Endothelial cell (in vitro differentiated cells): ENCODE measurements around the gene PDZD2. TPM values are rescaled to one million over a fixed set of nuclear protein-coding genes. Genes with fewer than 3 reads are reported as not detected.

ENCODE experiments used
- DNase-seq: peaks from one replicate; pipeline ENCODE4 v3.0.0; 2021; ENCODE audit warnings: low spot score
- H3K27ac Mint-ChIP-seq: one replicate; pipeline ENCODE4 v1.8.0; 2021; ENCODE audit warnings: mixed read lengths, inconsistent platforms; ENCODE audit not compliant: unreplicated experiment
- H3K27me3 Mint-ChIP-seq: one replicate; pipeline ENCODE4 v1.8.0; 2021; ENCODE audit warnings: mild to moderate bottlenecking, moderate library complexity, mixed read lengths, inconsistent platforms; ENCODE audit not compliant: unreplicated experiment
- H3K36me3 Mint-ChIP-seq: one replicate; pipeline ENCODE4 v1.8.0; 2021; ENCODE audit warnings: mild to moderate bottlenecking, low read depth, mixed read lengths, inconsistent platforms; ENCODE audit not compliant: unreplicated experiment
- H3K4me1 Mint-ChIP-seq: one replicate; pipeline ENCODE4 v1.8.0; 2021; ENCODE audit warnings: mild to moderate bottlenecking, mixed read lengths, inconsistent platforms; ENCODE audit not compliant: unreplicated experiment
- H3K4me3 Mint-ChIP-seq: one replicate; pipeline ENCODE4 v1.8.0; 2021; ENCODE audit warnings: mild to moderate bottlenecking, mixed read lengths, inconsistent platforms; ENCODE audit not compliant: unreplicated experiment
- H3K9me3 Mint-ChIP-seq: one replicate; pipeline ENCODE4 v1.8.0; 2021; ENCODE audit warnings: mixed read lengths, inconsistent platforms; ENCODE audit not compliant: unreplicated experiment
- CTCF ChIP-seq: fragments of 200-600 bp; sonication (generic); IDR thresholded peaks from one replicate; pipeline ENCODE4 v1.5.0; 2021; ENCODE audit warnings: antibody characterized with exemption; ENCODE audit not compliant: unreplicated experiment
- total RNA-seq: library from RNA; stranded (reverse); fragmentation: NEBNext Ultra II Directional; extraction: Animal tissue kit (Norgen Biotek cat#: 25700); gene quantifications from one replicate; pipeline ENCODE4 v1.2.1, GENCODE V29; 2021; ENCODE audit not compliant: unreplicated experiment

PDZD2 gene
- total RNA-seq, 1 donor from 2014 or later: 71.1 TPM

- Mint-ChIP-seq H3K9me3 (no peaks in the 10 kb centered on the region), H3K4me3 (no peak overlapping the region), H3K4me1 (peaks cover 23% of the 10 kb centered on the region), H3K36me3 (peaks cover 65% of the 10 kb centered on the region), H3K27ac (peak overlapping the region; percentile 36), H3K27me3 (peaks cover 7% of the 10 kb centered on the region)
- TF ChIP-seq CTCF: no peak
- DNase-seq: no peak
Measured at GRCh38 chr5:32107291-32107690, 468.4 kb downstream of the PDZD2 start.

GRCh38 chr5:32108167-32108566 lies 469.2 kb downstream of the PDZD2 start:
- Mint-ChIP-seq H3K27me3 (peaks cover 7% of the 10 kb centered on the region), H3K9me3 (no peaks in the 10 kb centered on the region), H3K4me3 (peak overlapping the region; percentile 33), H3K36me3 (peaks cover 66% of the 10 kb centered on the region), H3K27ac (no peak overlapping the region), H3K4me1 (peaks cover 25% of the 10 kb centered on the region)
- no peak for DNase-seq
- TF ChIP-seq CTCF: no peak

GRCh38 chr5:32109236-32109635 lies 470.3 kb downstream of the PDZD2 start:
- H3K9me3 Mint-ChIP-seq: no peaks in the 10 kb centered on the region
- no peak for DNase-seq
- no peak for TF ChIP-seq CTCF
- H3K4me3 Mint-ChIP-seq: peak overlapping the region; percentile 74
- peaks cover 7% of the 10 kb centered on the region for H3K27me3 Mint-ChIP-seq
- H3K36me3 Mint-ChIP-seq: peaks cover 63% of the 10 kb centered on the region
- peaks cover 25% of the 10 kb centered on the region for H3K4me1 Mint-ChIP-seq
- H3K27ac Mint-ChIP-seq: peak overlapping the region; percentile 49

GRCh38 chr5:32110111-32110696 lies 471.3 kb downstream of the PDZD2 start:
- H3K27ac Mint-ChIP-seq: no peak overlapping the region
- peaks cover 25% of the 10 kb centered on the region for H3K4me1 Mint-ChIP-seq
- H3K27me3 Mint-ChIP-seq: peaks cover 7% of the 10 kb centered on the region
- H3K36me3 Mint-ChIP-seq: peaks cover 62% of the 10 kb centered on the region
- TF ChIP-seq CTCF: no peak
- H3K9me3 Mint-ChIP-seq: no peaks in the 10 kb centered on the region
- DNase-seq: no peak
- no peak overlapping the region for H3K4me3 Mint-ChIP-seq

GRCh38 chr5:32115985-32116384 lies 477.1 kb downstream of the PDZD2 start:
- Mint-ChIP-seq H3K9me3 (no peaks in the 10 kb centered on the region), H3K27me3 (peaks cover 5% of the 10 kb centered on the region), H3K27ac (peak overlapping the region; percentile 5), H3K4me3 (peak overlapping the region; percentile 3), H3K36me3 (peaks cover 45% of the 10 kb centered on the region), H3K4me1 (peaks cover 18% of the 10 kb centered on the region)
- no peak for DNase-seq
- TF ChIP-seq CTCF: no peak
